ENCODE measurements around the gene PCDHA9.

DNA sequence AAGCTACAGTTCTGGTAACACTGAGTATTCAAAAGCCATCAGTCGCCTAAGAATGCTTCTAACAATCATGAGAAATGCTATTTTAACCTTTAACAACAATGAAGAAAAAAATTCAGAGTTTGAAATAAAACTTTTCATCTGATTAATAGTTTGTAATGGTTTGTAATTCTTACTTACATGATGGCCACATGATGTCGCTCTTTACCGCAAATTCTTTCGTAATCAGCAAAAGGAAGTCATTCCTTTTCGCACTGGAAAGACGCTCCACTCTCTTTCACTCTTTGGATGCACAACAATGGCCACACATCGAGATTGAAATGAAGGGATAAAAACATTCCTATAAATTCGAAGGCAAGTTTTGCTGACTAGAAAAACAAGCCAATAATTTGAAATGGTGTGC, 14.2 kb upstream of the PCDHA9 start, which contains the start of gene PCDHA7:
- TF ChIP-seq, protein P1, sequence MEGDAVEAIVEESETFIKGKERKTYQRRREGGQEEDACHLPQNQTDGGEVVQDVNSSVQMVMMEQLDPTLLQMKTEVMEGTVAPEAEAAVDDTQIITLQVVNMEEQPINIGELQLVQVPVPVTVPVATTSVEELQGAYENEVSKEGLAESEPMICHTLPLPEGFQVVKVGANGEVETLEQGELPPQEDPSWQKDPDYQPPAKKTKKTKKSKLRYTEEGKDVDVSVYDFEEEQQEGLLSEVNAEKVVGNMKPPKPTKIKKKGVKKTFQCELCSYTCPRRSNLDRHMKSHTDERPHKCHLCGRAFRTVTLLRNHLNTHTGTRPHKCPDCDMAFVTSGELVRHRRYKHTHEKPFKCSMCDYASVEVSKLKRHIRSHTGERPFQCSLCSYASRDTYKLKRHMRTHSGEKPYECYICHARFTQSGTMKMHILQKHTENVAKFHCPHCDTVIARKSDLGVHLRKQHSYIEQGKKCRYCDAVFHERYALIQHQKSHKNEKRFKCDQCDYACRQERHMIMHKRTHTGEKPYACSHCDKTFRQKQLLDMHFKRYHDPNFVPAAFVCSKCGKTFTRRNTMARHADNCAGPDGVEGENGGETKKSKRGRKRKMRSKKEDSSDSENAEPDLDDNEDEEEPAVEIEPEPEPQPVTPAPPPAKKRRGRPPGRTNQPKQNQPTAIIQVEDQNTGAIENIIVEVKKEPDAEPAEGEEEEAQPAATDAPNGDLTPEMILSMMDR (IDR thresholded peaks at IDR 0.05): no peak
- no peak for TF ChIP-seq POLR2A (IDR thresholded peaks at IDR 0.05)
- TF ChIP-seq POLR2AphosphoS5 (IDR thresholded peaks at IDR 0.05): no peak

All from gastroesophageal sphincter (tissue), 3 donors.